ENCODE data around the gene KCND1.

The KCND1 gene

DNA sequence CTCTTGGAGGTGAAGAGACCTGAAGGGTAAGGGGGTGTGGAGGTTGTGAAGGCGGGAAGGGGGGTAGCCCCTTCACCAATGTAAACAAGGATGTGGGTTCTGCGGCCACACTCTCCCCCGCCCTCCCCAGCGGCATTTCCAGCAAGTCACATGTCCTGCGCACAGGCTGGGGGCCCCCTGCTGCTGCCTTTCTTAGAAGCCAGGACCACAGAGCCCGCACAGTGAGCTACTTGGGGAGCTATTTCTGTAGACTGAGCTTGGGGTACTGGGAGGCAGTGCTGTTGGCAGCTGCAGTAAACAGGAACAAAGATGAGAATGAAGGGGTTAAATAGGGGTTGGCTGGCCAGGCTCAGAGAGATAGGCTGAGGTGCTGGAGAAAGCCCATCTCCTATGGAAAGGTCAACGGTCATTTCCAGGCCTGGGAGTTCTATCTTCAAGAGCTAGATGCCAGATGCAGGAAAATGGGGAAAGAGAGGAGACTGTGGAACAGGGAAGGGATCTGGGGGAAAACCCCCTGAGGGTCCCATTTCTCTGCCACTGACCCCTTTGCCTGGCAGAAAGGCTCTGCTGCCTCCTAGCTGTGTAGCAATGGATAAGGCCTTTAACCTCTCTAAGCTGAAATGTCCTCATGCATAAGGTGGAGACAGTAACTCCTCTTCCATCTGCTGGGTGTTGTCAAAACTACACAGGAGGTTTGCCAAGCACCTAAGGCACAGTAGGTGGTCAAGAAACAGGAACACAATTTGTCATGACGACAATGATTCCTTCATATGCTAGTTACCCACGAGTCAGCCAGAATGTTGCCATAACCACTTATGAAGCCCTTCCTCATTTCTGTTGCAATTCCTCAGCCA is 34.4 kb downstream of the KCND1 start:
- TF ChIP-seq, protein P1, sequence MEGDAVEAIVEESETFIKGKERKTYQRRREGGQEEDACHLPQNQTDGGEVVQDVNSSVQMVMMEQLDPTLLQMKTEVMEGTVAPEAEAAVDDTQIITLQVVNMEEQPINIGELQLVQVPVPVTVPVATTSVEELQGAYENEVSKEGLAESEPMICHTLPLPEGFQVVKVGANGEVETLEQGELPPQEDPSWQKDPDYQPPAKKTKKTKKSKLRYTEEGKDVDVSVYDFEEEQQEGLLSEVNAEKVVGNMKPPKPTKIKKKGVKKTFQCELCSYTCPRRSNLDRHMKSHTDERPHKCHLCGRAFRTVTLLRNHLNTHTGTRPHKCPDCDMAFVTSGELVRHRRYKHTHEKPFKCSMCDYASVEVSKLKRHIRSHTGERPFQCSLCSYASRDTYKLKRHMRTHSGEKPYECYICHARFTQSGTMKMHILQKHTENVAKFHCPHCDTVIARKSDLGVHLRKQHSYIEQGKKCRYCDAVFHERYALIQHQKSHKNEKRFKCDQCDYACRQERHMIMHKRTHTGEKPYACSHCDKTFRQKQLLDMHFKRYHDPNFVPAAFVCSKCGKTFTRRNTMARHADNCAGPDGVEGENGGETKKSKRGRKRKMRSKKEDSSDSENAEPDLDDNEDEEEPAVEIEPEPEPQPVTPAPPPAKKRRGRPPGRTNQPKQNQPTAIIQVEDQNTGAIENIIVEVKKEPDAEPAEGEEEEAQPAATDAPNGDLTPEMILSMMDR (IDR thresholded peaks at IDR 0.05; ENCODE audit: borderline replicate concordance, control extremely low read depth, extremely low read depth, insufficient read depth, missing control alignments), result peak; percentile 39
- in situ Hi-C loops (cut with MboI; ENCODE audit: low sequenced_read_pairs, unreplicated experiment), result no loop called here
- DNase-seq (ENCODE audit: low spot score), result peak; percentile 70

DNA sequence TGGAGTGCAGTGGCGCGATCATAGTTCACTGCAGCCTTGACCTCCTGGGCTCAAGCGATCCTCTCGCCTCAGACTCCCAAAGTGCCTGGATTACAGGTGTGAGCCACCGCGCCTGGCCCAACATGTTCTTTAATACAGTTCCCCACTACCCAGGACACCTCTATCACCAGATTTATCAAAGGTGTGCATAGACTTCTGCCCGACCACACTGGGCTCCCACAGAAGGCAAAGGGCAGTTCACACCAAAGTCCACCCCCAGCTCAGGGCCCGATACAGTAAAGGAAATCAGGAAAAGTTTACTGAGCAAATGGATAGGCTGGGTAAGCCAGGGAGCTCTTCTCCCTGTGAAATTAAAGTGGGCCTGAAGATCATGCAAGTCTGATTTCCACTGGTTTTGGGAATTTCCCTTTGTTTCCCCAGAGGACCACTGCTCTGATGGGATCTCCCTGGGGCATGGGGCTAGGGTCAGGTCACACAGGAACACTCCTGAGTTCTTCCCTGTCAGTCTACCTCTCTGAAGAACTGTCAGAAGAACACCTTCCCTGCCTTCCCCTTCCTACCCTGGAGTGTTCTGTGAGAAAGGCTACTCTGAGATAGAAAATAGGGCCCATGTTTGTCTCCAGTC is 35.1 kb downstream of the KCND1 start:
- DNase-seq (ENCODE audit: low spot score), result no peak
- in situ Hi-C loops (cut with MboI; ENCODE audit: low sequenced_read_pairs, unreplicated experiment), result no loop called here
- TF ChIP-seq, protein P1 (IDR thresholded peaks at IDR 0.05; ENCODE audit: borderline replicate concordance, control extremely low read depth, extremely low read depth, insufficient read depth, missing control alignments), result no peak

DNA sequence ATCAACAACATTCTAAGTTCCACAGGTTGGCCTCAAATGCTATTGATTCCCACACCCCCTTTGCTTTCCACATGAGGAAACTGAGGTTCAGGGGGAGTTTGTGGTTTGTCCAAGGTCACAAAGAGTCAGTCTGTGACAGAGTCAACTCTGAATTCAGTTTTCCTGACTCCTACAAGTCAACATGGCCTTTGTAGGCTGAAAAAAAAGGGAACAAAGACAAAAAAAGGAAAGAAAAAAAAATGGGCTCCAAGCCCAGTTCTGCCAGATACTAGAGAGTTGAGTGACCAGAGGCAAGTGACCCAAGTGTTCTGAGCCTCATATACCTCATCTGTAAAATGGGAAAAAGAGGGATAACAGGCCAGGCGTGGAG is 36.4 kb downstream of the KCND1 start:
- no peak for DNase-seq (ENCODE audit: low spot score)
- TF ChIP-seq, protein P1 (IDR thresholded peaks at IDR 0.05; ENCODE audit: borderline replicate concordance, control extremely low read depth, extremely low read depth, insufficient read depth, missing control alignments), result no peak
- in situ Hi-C loops (cut with MboI; ENCODE audit: low sequenced_read_pairs, unreplicated experiment), result no loop called here

DNA sequence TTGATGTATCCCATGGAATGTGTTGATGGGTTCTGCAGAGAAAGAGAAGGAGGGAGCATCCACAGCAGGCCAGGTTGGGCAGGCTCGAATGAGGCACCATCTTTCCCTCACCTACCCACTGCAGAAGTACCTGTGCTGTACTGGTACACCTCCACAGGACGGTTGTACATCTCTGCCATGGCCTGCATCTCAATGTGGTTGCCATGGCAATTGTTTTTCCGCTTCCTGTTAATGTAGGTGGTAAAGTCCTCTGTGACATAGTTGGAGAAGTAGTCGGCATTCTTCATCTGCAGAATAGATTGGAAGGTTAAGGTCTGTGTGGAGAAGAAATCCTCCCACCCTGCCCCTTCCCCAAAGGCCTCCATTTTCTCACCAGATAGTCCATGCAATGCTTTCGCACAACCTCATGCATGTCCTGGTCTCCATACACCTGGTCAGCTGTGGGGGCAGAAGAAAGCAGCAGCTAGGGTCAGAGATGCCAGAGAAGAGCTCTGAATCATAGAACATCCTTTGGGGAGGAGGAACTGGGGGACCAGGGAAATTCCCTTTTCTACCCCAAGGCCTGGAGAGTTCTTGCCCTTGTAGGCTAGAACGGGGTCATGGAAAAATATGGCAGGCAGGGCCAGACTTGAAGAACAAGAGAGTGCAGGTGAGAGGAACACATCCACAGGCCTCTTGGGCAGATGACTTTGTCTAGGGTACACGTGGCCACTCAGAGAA is 36.9 kb downstream of the KCND1 start:
- TF ChIP-seq, protein P1 (IDR thresholded peaks at IDR 0.05; ENCODE audit: borderline replicate concordance, control extremely low read depth, extremely low read depth, insufficient read depth, missing control alignments), result no peak
- in situ Hi-C loops (cut with MboI; ENCODE audit: low sequenced_read_pairs, unreplicated experiment), result no loop called here
- DNase-seq (ENCODE audit: low spot score), result no peak

DNA sequence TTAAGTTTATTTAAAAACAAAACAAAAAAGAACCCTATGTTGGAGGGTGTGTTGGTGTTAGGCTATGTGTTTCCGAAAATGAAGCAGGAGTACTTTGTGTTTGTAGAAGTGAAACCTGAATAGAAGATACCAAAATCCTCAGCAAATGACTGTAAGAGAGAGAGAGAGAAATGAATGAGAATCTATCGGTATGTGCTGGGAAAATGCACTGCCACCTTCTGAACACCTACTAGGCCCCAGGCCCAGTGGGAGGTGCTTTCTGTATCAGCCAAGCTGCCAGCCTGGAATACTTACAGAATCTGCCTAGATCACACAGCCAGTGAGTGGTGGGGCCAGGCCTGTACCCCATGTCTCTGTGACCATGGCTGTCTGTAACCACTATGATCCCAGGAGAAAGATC is 37.9 kb downstream of the KCND1 start:
- TF ChIP-seq, protein P1 (IDR thresholded peaks at IDR 0.05; ENCODE audit: borderline replicate concordance, control extremely low read depth, extremely low read depth, insufficient read depth, missing control alignments), result no peak
- in situ Hi-C loops (cut with MboI; ENCODE audit: low sequenced_read_pairs, unreplicated experiment), result no loop called here

DNA sequence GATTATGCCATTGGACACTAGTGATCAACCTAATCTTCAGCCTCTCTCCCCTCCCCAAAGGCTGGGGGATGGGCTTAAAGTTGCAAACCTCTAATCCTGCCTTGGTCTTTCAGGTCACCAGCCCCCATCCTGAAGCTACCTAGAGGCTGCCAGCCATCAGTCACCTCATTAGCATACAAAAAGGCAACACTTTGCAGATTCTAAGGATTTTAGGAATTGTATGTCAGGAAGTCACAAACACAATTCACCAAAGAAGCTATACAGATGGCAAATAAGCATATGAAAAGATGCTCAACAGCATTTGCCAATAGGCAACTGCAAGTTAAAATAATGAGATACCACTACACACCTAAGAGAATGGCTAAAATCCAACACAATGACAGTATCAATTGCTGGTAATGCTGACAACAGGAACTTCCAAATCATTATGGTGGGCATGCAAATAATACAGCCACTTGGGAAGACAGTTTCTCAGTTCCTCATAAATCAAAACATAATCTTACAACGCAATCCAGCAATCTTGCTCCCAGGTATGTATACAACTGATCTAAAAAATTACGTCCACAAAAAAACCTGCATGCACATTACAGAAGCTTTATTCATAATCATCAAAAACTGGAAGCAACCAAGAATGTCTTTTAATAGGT is 43.8 kb downstream of the KCND1 start:
- TF ChIP-seq, protein P1 (IDR thresholded peaks at IDR 0.05; ENCODE audit: borderline replicate concordance, control extremely low read depth, extremely low read depth, insufficient read depth, missing control alignments), result no peak
- in situ Hi-C loops (cut with MboI; ENCODE audit: low sequenced_read_pairs, unreplicated experiment), result no loop called here
- DNase-seq (ENCODE audit: low spot score), result no peak

More for the DNA sequence above, 37.9 kb downstream of the KCND1 start:
- no peak for DNase-seq (ENCODE audit: low spot score)

All from GM13976 (cell line).